K562 (cell line): Measurements from ENCODE around the gene EFCAB12. TPM values are rescaled to one million over a fixed set of nuclear protein-coding genes. Genes with fewer than 3 reads are reported as not detected.

Experiments used
- ARHGAP35 ChIP-seq: fragments of 450-650 bp; IDR thresholded peaks from 2 replicates; pipeline ENCODE4 v1.6.1; 2018; ENCODE audit not compliant: partially characterized antibody
- CBFA2T2 ChIP-seq: fragments of 450-650 bp; conservative IDR thresholded peaks from 2 replicates; pipeline ENCODE4 v1.6.1; 2017; ENCODE audit warnings: mild to moderate bottlenecking
- HDAC1 ChIP-seq, 2 experiments: fragments of 450-650 bp; IDR thresholded peaks; 2 replicates each; pipeline ENCODE4 v1.6.1; 2016 to 2017; ENCODE audit warnings: inconsistent platforms in 1 of 2, mild to moderate bottlenecking in 1 of 2, moderate library complexity in 1 of 2
- HMG20A ChIP-seq: fragments of 450-650 bp; formaldehyde crosslinking; conservative IDR thresholded peaks from 2 replicates; pipeline ENCODE4 v1.4.0; 2020; ENCODE audit warnings: mild to moderate bottlenecking, mixed read lengths
- KDM1A ChIP-seq, 2 experiments: fragments of 450-650 bp; IDR thresholded peaks; 2 replicates each; pipeline ENCODE4 v1.6.1; 2016; ENCODE audit warnings: mild to moderate bottlenecking in 2 of 2
- PHB ChIP-seq: fragments of 250-450 bp; sonication (Bioruptor Pico); IDR thresholded peaks from 2 replicates; pipeline ENCODE4 v1.5.0; 2021
- POLR2G ChIP-seq: fragments of 200-400 bp; formaldehyde crosslinking; IDR thresholded peaks from 2 replicates; pipeline ENCODE4 v1.6.1; 2017; ENCODE audit warnings: low read depth, mild to moderate bottlenecking, antibody characterized with exemption, low read length, moderate library complexity
- RNF2 ChIP-seq: sonication (generic); IDR thresholded peaks from 2 replicates; pipeline ENCODE4 v1.6.1; 2016
- STAG1 ChIP-seq: sonication (generic); formaldehyde crosslinking; IDR thresholded peaks from 2 replicates; pipeline ENCODE4 v1.5.0; 2020; ENCODE audit warnings: missing genetic modification reagents, borderline replicate concordance
- TCF3 ChIP-seq: sonication (generic); formaldehyde crosslinking; IDR thresholded peaks from 2 replicates; pipeline ENCODE4 v1.4.0; 2020; ENCODE audit warnings: mild to moderate bottlenecking, missing genetic modification reagents
- ZC3H8 ChIP-seq: fragments of 450-650 bp; IDR thresholded peaks from 2 replicates; pipeline ENCODE4 v1.6.1; 2017
- polyA plus RNA-seq, 8 experiments: library from polyadenylated mRNA; depleted of rRNA in 4 of 8; stranded (reverse) in 5 of 8; unstranded in 3 of 8; fragments of >200 nt; fragmentation: Nextera tagmentation in 2 of 8; fragmentation: Illumina TruSeq in 1 of 8; extraction: Ambion mirVana in 2 of 8; extraction: Trizol in 1 of 8; gene quantifications; 2 replicates each; pipeline versions ENCODE4 v1.2.1 to v1.2.3, GENCODE V29; 2011 to 2014; ENCODE audit warnings: inconsistent platforms in 1 of 8, missing spikeins in 1 of 8
- total RNA-seq, 7 experiments: library from RNA; depleted of rRNA in 6 of 7; stranded (reverse); fragments of >200 nt in 6 of 7; fragmentation: Illumina TruSeq in 2 of 7; extraction: Trizol in 2 of 7; gene quantifications; 2 replicates each; pipeline versions ENCODE4 v1.2.1 to v1.2.3, GENCODE V29; 2011 to 2021; ENCODE audit warnings: low replicate concordance in 1 of 7
- TF ChIP-seq, protein P1 (sequence below): fragments of 200-800 bp; sonication (Bioruptor generic); IDR thresholded peaks from 2 replicates; pipeline ENCODE4 v1.6.1; 2016; ENCODE audit warnings: missing genetic modification characterization, missing compliant biosample characterization
- TF ChIP-seq, protein P2 (sequence below): sonication (generic); formaldehyde crosslinking; IDR thresholded peaks from 2 replicates; pipeline ENCODE4 v1.8.1; 2023; ENCODE audit warnings: mild to moderate bottlenecking, missing genetic modification reagents, moderate library complexity
- TF ChIP-seq, protein P3 (sequence below): sonication (generic); formaldehyde crosslinking; IDR thresholded peaks from 2 replicates; pipeline ENCODE4 v1.9.0; 2022; ENCODE audit warnings: mild to moderate bottlenecking, missing genetic modification reagents
- TF ChIP-seq, protein P4 (sequence below), 2 experiments: fragments of 450-650 bp in 1 of 2; sonication (generic) in 1 of 2; formaldehyde crosslinking; conservative IDR thresholded peaks; 2 replicates each; pipeline versions ENCODE4 v1.4.0 to v1.8.1; 2020 to 2022; ENCODE audit warnings: mild to moderate bottlenecking in 1 of 2, missing genetic modification reagents in 1 of 2

Gene EFCAB12
- total and polyA plus RNA-seq, 9 of the 15 experiments (the other 6 are each of a cell fraction or from before 2014, with no cell fraction given) = 0.08 to 0.95 (median 0.56) TPM; not detected in 1

DNA sequence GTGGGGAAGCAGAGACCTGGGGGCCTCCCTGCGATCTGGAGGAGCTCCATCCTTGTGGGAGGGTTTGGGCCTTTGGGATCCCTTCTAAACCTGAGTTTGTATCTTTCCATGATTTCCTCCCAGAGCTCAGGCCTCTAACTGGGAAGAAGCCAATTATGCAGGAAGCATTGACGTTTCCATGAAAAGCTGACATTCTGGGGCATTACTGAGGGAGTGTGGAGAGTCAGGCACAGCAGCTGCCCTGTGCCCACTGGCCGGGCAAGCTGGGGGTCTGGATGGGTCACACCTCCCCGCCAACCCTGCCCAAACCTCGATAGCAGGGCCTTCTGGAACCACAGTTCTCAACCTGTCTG is 74.9 kb downstream of the EFCAB12 start (continued):
- TF ChIP-seq, protein P1, sequence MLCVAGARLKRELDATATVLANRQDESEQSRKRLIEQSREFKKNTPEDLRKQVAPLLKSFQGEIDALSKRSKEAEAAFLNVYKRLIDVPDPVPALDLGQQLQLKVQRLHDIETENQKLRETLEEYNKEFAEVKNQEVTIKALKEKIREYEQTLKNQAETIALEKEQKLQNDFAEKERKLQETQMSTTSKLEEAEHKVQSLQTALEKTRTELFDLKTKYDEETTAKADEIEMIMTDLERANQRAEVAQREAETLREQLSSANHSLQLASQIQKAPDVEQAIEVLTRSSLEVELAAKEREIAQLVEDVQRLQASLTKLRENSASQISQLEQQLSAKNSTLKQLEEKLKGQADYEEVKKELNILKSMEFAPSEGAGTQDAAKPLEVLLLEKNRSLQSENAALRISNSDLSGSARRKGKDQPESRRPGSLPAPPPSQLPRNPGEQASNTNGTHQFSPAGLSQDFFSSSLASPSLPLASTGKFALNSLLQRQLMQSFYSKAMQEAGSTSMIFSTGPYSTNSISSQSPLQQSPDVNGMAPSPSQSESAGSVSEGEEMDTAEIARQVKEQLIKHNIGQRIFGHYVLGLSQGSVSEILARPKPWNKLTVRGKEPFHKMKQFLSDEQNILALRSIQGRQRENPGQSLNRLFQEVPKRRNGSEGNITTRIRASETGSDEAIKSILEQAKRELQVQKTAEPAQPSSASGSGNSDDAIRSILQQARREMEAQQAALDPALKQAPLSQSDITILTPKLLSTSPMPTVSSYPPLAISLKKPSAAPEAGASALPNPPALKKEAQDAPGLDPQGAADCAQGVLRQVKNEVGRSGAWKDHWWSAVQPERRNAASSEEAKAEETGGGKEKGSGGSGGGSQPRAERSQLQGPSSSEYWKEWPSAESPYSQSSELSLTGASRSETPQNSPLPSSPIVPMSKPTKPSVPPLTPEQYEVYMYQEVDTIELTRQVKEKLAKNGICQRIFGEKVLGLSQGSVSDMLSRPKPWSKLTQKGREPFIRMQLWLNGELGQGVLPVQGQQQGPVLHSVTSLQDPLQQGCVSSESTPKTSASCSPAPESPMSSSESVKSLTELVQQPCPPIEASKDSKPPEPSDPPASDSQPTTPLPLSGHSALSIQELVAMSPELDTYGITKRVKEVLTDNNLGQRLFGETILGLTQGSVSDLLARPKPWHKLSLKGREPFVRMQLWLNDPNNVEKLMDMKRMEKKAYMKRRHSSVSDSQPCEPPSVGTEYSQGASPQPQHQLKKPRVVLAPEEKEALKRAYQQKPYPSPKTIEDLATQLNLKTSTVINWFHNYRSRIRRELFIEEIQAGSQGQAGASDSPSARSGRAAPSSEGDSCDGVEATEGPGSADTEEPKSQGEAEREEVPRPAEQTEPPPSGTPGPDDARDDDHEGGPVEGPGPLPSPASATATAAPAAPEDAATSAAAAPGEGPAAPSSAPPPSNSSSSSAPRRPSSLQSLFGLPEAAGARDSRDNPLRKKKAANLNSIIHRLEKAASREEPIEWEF (CRISPR knock-in tag) = no peak
- TF ChIP-seq CBFA2T2 (no peak), RNF2 (no peak), TCF3 (CRISPR knock-in tag) (no peak), ZC3H8 (no peak), KDM1A (IDR thresholded peaks at IDR 0.05) (no peak), POLR2G (no peak), STAG1 (CRISPR knock-in tag) (no peak), PHB (CRISPR knock-in tag) (no peak), HDAC1 (IDR thresholded peaks at IDR 0.05) (no peak), ARHGAP35 (no peak), HMG20A (CRISPR knock-in tag) (no peak)
- TF ChIP-seq, protein P2, sequence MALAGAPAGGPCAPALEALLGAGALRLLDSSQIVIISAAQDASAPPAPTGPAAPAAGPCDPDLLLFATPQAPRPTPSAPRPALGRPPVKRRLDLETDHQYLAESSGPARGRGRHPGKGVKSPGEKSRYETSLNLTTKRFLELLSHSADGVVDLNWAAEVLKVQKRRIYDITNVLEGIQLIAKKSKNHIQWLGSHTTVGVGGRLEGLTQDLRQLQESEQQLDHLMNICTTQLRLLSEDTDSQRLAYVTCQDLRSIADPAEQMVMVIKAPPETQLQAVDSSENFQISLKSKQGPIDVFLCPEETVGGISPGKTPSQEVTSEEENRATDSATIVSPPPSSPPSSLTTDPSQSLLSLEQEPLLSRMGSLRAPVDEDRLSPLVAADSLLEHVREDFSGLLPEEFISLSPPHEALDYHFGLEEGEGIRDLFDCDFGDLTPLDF (CRISPR knock-in tag) = no peak
- TF ChIP-seq, protein P3, sequence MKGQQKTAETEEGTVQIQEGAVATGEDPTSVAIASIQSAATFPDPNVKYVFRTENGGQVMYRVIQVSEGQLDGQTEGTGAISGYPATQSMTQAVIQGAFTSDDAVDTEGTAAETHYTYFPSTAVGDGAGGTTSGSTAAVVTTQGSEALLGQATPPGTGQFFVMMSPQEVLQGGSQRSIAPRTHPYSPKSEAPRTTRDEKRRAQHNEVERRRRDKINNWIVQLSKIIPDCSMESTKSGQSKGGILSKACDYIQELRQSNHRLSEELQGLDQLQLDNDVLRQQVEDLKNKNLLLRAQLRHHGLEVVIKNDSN (CRISPR knock-in tag) = no peak
- TF ChIP-seq, protein P4, sequence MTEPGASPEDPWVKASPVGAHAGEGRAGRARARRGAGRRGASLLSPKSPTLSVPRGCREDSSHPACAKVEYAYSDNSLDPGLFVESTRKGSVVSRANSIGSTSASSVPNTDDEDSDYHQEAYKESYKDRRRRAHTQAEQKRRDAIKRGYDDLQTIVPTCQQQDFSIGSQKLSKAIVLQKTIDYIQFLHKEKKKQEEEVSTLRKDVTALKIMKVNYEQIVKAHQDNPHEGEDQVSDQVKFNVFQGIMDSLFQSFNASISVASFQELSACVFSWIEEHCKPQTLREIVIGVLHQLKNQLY (CRISPR knock-in tag; conservative IDR thresholded peaks at IDR 0.05) = no peak
